Measurements from ENCODE around the gene SNX3.

Gene SNX3

DNA sequence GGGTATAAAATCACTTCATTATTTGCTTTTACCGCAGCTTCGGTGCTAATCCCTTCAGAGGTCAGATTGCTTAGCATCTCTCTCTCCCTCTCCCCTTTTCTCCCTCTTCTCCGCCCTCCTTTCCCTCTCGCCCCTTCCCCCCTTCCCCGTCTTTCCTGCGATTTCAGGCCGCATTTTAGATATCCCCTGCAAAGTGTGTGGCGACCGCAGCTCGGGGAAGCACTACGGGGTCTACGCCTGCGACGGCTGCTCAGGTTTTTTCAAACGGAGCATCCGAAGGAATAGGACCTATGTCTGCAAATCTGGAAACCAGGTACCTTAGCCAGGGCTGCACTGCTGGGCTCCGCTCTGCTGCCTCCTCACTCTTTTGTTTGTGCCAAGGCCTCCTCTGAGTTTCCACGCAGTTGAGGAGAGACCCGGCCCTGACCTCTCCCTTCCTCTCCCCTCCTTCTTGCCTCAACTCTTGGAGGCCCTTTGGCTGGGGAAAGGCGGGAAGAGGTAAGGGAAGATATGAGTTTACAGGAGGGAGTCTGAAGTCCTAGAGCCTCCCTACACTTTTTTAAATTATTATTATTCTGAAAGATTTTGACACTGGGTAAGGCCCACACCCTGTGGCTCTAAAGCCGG lies 89.4 kb downstream of the SNX3 start:
- DNase-seq (ENCODE audit: low read depth in 2 of 3, low spot score in 1 of 3), result no peak

DNA sequence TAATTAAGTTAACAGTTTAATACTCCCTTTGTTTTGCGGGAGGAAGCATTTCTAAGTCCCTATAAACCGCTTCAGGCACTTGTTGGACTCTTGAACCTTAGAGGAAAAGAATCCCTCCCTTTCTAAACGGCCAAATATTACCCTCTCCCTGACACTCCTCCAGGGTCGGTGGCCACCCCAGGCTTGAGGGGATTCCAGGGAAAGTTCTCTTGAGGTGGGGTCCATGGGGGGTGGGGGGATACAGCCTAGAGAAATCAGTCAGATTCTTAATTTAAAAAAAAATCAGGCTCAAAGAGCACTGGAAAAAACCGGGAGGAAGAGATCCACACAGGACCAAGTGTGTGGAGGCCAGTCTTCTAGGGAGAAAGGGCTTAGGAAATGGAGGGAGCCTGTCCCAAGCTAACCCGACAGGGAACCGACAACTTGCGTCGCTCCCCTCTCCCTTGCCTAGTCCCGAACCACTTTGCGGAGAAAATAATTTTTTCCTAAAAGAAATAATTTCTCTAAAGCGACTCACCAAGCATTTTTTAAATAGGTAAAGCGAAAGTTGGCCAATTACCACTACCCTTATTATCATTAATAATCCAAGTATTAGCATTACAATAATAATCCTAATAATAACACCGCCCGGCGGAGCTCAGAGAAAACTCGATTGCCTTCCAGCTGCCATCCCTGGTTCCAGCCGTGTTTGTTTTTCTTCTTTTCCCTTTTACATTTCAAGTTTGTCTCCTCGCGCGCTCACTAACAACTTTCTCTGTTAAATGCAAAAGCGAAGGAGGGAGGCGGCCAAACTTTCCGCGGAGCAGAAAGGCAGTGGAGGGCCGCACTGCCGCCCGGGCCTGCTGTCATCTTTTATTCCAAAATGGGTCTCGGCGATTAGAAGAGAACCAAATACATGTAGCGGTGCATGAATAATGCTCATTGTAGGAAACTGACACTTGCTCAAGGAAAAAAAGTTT lies 90.2 kb downstream of the SNX3 start:
- DNase-seq (ENCODE audit: low read depth in 2 of 3, low spot score in 1 of 3), result no peak

DNA sequence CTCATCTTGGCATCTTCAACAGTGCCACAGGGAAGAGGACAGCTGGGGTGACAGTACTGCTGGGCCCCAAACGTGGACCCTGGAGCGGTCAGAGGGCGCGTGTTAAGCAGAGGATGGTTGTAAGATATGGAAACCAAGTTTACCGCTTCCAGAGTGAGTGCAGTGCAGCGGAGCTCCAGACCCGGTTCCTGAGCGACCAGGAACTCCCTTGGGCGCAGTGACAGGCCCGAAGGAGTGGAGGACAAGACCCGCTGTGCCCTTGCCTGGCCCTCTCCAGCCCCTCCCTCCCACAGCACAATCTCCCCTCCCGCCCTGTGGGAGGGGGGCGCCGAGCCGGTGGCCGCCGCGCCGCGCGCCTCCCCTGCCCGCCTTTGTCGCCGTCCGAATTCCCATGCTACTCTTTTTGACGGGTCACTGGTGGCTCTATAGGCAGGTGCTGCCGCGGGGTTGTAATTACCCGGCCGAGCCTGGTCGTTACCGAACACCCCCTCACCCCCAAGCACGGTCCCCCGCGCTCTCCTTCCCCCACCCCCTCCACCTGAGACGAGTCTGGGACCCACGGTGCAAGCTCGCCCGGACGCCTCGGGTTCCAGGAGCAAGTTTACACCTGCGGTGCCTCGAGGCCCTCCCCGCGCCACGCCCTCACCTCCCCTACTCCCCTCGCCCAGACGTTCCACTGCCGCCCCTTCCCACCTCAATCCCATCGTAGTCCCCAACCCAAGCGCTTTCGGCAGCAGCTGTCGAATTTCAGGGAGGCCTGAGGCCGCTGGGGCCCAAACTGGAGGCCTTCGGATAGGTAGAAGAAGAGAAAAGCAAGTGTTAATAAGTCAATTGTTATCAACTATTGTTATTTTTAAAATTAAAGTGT lies 91.1 kb downstream of the SNX3 start:
- DNase-seq (ENCODE audit: low read depth in 2 of 3, low spot score in 1 of 3), result no peak

DNA sequence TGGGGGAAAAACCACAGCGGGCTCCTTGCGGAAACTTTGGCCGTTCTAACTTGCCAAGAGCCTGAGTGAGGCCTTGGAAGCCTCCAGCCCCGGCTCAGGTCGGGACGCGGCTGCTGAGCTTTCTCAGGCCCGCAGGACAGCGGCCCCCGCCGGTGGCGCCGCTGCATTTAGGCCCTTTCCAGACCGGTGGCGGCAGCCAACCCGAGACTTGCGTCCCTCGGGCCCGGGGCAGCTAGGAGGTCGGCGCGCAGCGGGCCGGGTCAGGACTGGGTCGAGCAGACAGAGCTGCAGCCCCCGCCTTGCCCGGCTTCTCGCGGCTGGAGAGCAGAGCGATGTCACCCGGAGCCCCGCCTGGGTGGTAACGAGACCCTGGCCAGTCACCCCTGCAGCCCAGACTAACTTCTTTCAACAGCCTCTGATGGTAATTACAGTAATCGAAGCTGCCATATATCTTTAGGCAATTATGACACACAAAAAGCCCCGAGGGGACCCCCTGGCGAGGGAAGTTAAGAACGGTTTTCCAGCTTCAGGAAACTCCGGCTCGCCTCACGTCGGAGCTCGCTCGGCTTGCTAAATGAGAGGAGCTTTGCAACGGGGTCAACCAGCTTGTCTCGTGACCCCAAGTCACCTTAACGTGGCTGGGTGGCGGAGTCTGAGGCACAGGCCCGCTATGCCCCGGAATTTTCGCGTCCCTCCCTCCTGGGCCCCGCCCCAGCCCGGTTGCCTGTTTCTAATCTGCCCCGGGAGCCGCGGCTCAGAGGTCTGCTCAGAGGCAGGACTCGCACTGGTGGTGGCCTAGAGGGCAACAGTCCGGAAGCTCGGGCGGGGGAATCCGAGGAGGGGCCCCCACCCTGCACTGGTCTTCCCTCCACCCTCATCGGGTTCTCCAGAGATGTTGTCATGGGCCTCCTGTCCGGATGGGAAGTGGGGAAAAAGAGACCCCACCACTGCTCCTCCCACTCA lies 92.1 kb downstream of the SNX3 start:
- no peak for DNase-seq (ENCODE audit: low read depth in 2 of 3, low spot score in 1 of 3)

DNA sequence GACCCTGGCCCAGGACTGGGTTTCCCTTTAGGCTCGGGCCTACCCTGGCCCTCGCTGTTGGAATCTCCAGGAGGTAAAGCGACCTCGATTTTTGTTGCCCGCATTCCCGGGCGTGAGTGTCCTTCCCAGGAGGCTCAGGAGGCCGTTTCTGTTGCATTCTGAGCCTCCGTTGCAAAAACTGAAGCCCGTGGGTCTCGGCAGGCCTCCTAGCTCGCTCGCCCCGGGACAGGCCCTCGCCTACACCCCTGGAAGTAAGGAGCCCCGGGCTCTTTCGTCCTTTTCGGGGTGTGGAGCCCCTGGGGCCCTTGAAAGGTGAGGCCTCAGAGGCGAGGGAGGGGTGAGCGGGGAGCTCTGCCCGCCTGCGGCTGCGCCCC lies 92.8 kb downstream of the SNX3 start:
- DNase-seq (ENCODE audit: low read depth in 2 of 3, low spot score in 1 of 3), result no peak

DNA sequence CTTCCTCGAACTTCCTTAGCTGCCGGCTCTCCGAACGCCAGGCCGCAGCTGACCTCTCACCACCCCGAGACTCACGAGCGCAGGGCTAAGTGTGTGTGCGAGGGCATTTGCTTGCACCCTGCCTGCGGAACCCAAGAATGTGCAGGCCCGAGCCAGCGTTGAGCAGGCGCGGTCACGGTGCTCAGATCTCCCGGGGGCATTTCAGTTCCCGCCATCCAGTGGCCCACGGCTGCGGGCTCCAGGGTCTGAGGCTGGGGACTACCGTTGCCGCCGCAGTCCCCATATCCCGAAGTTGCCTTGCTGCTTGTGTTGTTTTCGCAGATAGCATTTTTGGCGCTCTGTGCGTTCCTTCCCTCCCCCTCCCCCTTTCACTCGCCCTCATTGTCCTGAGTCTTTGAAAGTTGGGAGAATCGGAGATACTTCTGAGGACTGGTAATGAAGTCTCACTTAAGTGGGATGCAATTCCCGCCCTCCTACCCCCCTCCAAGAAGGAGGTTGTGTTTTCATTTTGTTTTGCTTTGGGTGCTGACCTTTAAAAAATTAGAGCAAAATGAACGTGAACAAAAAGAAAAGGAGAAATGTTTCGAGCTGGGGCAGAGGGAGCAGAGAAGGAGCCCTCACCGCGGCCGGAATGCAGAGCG lies 93.3 kb downstream of the SNX3 start:
- DNase-seq (ENCODE audit: low read depth in 2 of 3, low spot score in 1 of 3), result no peak

DNA sequence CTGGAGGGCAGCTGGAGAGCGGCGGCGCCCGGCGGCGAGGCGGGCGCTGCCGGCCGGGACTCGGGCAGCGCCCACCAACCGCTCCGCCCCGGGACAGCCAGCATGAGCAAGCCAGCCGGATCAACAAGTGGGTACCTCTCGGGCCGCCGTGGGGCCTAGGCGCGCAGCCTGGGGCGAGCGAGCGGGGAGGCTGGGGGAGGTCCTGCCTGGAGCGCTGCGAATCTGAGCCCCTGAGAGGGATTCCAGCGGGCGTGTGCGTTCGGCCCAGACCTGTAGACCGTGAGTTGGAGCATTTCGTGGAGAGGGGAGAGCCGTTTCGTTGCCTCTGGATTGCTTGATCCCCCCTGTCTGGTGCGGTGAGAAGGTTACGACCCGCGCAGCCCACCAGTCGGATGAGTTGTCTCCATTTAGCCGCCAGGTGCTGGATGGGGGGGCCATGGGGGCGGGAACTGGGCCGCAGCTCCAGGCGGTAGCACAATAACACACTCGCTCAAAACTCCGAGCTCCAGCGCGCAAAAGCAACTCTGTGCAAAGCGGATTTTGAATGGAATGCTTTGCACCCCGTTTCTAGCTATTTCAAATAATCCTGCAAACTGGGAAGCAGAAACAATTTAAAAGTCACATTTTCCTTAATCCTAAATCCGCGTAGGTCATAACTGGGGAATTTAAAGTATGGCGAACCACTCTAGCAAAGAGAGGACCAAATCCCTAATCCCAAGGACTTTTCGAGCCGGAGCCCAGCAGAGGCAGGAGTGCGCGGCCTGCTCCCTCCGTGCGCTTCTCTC lies 94.0 kb downstream of the SNX3 start:
- no peak for DNase-seq (ENCODE audit: low read depth in 2 of 3, low spot score in 1 of 3)

DNA sequence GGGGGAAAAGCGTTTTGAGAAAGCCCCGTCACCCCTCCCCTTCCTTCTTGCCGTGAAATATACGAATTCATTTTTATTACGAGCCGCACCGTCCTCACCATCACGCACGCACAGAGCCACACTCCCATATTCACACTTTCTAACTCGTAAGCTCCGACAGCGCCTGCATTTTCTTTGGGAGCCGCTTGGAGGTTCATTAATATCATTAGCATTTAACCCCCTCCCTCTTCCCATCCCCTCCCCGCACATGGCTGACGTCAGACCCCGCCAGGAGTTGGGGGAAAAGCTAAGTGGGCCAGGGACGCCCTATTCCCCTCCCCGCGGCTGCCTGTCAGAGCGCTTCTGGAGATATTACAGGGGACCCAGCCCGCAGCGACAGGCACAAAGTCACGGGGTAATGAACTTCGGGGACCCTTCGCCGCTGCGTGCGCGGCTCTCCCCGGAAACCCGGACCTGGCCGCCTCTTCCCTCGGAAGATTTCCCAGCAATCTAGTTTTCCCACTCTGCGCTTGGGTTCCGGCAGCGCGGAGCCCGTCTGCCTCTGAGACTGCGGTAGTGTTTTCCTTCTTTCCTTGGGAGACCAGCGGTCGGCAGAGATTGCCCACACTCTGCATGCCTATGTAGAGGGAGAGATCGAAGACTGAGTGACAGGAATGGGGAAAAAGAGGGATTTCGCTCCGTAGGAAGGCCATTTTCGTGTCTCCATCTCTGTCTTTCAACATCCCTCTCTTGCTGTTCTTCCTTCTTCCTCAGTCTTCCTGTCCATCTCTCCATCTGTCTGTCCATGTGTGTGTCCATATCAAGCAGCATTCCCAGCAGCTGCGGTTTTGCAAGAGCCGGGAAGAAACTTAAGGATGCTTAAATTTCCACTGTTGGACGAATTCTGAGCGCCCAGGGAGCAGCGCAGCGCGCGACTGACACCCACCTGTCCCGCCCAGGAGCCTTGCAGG lies 94.9 kb downstream of the SNX3 start, which contains the start of gene NR2E1:
Gene NR2E1 (plus strand): TSS at position 309 of the 950 bp plus-strand sequence. CDS start 744 bp downstream, outside the sequence.
- DNase-seq (ENCODE audit: low read depth in 2 of 3, low spot score in 1 of 3), result no peak

DNA sequence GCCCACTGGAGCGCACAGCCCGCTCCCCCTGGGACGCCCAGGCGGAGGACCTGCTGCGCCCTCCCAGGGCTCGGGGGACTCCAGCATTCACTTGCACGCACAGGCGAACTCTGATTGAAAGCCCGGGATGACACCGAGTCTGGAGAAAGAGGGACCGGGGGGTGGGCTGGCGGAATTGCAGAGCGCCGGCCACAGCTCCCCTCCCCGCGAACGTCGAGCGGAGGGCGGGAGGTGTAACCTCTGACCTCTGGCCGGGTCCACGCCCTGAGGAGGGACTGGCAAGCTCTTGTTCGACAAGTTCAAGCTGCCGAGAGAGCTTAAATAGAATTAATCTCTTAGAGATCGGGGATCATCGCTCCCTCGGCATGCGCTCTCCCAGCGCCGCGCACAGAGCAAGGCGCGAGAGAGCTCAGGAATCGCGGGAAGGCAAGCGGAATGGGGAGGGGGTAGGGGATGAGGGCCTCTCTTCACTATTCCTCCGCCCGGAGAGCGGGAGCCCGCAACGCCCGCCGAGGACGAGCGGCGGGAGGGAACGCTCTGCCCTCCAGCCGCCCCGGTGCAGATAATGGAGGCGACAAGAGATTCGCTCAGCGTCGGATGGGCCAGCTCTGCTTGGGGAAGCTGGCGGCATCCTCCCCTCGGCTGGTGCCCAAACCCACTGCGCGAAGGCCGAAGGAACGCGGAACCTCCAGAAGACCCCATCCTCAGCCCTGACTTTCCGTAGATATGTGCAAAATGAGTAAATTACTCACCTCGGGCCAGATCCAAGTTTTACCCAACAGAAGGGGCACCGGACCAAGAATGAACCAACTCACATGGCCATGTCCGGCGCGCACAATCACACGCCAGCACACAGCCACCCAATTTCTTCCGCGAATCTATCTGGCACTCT lies 95.8 kb downstream of the SNX3 start:
- no peak for DNase-seq (ENCODE audit: low read depth in 2 of 3, low spot score in 1 of 3)

DNA sequence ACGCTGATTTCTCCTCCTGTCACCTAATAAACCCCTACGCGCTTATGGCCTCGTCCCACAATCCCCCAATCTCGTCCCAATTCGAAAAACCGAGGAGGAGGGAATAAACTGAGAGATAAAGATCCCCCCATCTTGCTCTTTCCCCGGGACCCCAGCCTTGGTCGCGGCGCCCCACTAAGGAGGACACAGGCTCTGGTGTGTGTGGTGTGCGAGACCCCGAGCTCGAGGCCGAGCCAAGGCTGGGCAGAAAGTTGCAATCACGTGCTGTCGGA lies 96.4 kb downstream of the SNX3 start:
- no peak for DNase-seq (ENCODE audit: low read depth in 2 of 3, low spot score in 1 of 3)

DNA sequence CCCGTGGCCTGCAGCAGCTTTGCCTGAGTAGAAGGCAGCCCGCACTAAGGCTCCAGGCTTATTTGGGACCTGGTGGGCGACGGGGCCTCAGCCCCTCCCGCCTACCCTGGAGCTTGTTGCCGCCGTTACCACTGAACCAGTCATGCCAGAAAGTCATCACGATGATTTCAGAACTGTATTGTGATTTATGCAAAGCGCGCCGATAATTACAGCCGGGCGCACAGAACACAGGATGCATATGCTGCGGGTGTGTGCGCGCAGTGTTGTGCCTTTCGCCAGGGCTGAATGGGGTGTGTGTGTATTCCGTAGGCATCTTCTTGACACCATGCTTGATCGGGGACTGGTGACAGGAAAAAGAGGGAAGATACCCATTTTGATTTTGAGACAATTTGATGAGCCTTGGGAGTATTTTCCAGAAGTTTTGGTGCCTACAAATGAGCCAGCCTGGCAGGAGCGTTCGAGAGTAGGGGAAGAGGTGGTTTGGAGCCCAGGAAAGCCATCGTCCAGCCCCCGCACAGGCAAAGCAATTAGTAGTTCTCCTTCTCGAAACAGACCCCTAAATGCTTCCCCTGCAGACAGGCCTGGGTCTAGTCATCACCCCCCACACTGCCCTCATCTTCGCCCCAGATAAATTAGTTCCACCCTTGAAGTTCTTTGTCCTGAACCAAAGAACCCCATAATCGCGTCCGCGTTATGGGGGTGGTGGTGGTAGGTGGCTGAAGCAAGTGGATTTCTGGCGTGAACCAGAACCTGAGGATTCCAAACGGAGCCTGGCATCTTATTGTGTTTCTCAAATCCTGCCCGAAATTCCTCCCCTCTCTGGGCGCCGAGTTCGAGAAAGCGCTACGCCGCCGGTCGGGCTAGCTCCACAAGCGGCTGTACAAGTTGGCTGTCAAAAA lies 96.9 kb downstream of the SNX3 start:
- DNase-seq (ENCODE audit: low read depth in 2 of 3, low spot score in 1 of 3), result no peak

DNA sequence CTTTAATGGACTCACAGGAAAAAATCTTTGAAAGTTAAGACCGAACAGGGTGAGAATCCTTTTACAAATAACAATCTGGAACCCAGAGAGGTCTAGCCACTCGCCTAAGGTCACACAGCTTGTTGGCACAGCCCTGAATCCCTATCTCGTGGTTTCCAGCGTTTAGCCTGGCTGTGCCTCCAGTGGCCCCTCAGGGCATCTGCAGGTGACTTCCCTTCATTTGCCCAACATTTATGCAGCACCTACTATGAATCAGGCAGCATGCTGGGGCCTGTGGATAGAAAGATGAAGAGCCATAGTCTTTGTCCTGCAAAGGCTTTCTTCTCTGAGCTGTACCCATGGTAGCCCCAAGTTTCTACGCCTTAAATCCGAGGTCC lies 97.6 kb downstream of the SNX3 start:
- DNase-seq (ENCODE audit: low read depth in 2 of 3, low spot score in 1 of 3), result no peak

DNA sequence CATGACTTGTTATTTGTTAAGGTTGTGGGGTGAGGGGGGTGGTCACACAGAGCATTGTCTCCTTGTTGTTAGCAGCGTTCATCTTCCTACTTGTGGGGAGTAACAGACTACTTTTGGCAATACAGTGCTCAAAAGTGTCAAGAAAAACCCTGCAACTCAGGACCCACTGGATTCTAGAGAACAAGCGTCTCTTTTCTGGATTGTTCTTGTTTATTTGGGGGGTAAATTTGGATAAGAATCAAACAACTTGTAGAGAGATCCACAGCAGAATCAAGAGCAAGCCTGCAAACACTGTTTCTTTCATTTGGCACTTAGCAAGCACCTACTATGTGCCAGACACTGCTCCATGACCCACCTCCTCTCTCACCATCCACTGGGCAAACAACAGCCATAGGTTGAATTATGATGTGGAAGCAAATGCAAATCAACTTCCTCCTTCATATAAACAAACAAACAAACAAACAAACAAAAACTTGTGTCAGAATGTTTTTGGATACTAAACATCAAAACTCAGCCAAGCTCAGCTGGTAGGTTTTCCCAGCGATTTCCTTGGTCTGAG lies 99.0 kb downstream of the SNX3 start:
- no peak for DNase-seq (ENCODE audit: low read depth in 2 of 3, low spot score in 1 of 3)

Data from stimulated activated CD4-positive, alpha-beta T cell treated with anti-CD3 and anti-CD28 coated beads, Interleukin-12 subunit alpha, Interleukin-12 subunit beta, amount 100 ng/mL, for 48 hours (primary cell).